Spinal cord (tissue), 10 donors: ENCODE results near the gene SPP1. TPM values are rescaled to one million over a fixed set of nuclear protein-coding genes. Genes with fewer than 3 reads are reported as not detected.
"Not testable (repeated sequence)": the region's sequence is repeated elsewhere in the genome, so short reads cannot be mapped to it uniquely, and the experiment has no call there.

Source experiments
- DNase-seq, 6 donors: peaks; one replicate each; pipeline versions ENCODE4 v3.0.0 to v3.0.0-alpha.2; 2013 to 2015; ENCODE audit warnings: low spot score in 6 of 6, low read depth in 4 of 6
- H3K27ac ChIP-seq: one replicate; pipeline ENCODE4 v1.5.1; 2013; ENCODE audit warnings: low read depth, low read length, control low read depth
- H3K27me3 ChIP-seq: one replicate; pipeline ENCODE4 v1.6.1; 2013; ENCODE audit warnings: low read length; ENCODE audit not compliant: control insufficient read depth, insufficient read depth
- H3K36me3 ChIP-seq: one replicate; pipeline ENCODE4 v1.6.1; 2013; ENCODE audit warnings: low read length; ENCODE audit not compliant: control insufficient read depth, insufficient read depth
- H3K4me1 ChIP-seq: one replicate; pipeline ENCODE4 v1.6.1; 2013; ENCODE audit warnings: low read length; ENCODE audit not compliant: control insufficient read depth, insufficient read depth
- H3K4me3 ChIP-seq: one replicate; pipeline ENCODE4 v1.5.1; 2013; ENCODE audit warnings: low read depth, low read length, control low read depth
- H3K9me3 ChIP-seq: one replicate; pipeline ENCODE4 v1.6.1; 2013; ENCODE audit warnings: low read length; ENCODE audit not compliant: control insufficient read depth, insufficient read depth
- WGBS: methylation state at CpG from one replicate; pipeline ENCODE4 v1.1.5; 2013; ENCODE audit warnings: missing lambda C conversion rate; ENCODE audit not compliant: insufficient coverage; 5-methylcytosine and 5-hydroxymethylcytosine counted together
- long read RNA-seq, 4 donors: transcript quantifications; one replicate each; lab custom pipeline, GENCODE V29; 2026
- polyA plus RNA-seq, 2 donors: library from polyadenylated mRNA; unstranded; fragments of 120-200 nt; gene quantifications; one replicate each; pipeline ENCODE4 v1.2.1, GENCODE V29; 2013; ENCODE audit not compliant: insufficient read length in 2 of 2
- total RNA-seq, 2 donors: library from RNA; depleted of rRNA in 1 of 2; stranded (reverse); fragments of 120-200 nt in 1 of 2; fragments of >200 nt in 1 of 2; gene quantifications; one replicate each; pipeline versions ENCODE4 v1.2.3 to v1.2.4, GENCODE V29; 2013 to 2014
- donor health status: healthy.

Gene SPP1
- 100 to 1,000 TPM; 532 to 589 TPM for total RNA-seq
- polyA plus RNA-seq, result 100 to 1,000 TPM; 327 to 374 TPM
- long read RNA-seq, donor 1, transcript SPP1-202 (6 exons, 1,196 nt), result minor isoform, 6 of 119 reads
- long read RNA-seq, donor 1, transcript SPP1-203 (7 exons, 1,473 nt), result major isoform, 63 of 119 reads
- long read RNA-seq, donor 1, transcript SPP1-201 (6 exons, 1,581 nt), result minor isoform, 36 of 119 reads
- long read RNA-seq, donor 1, partial matches to known transcripts, result 13 of 119 reads
- long read RNA-seq, donor 1, other reads (novel, unspliced or antisense), result 0 of 119 reads
- long read RNA-seq, donor 2, transcript SPP1-203 (7 exons, 1,473 nt), result major isoform, 36 of 58 reads
- long read RNA-seq, donor 2, transcript SPP1-201 (6 exons, 1,581 nt), result minor isoform, 13 of 58 reads
- long read RNA-seq, donor 2, partial matches to known transcripts, result 6 of 58 reads
- long read RNA-seq, donor 2, other reads (novel, unspliced or antisense), result 0 of 58 reads
- long read RNA-seq, donor 3, transcript SPP1-203 (7 exons, 1,473 nt), result major isoform, 51 of 89 reads
- long read RNA-seq, donor 3, transcript SPP1-201 (6 exons, 1,581 nt), result minor isoform, 19 of 89 reads
- long read RNA-seq, donor 3, partial matches to known transcripts, result 15 of 89 reads
- long read RNA-seq, donor 3, other reads (novel, unspliced or antisense), result 0 of 89 reads
- long read RNA-seq, donor 4, transcript SPP1-201 (6 exons, 1,581 nt), result minor isoform, 12 of 64 reads
- long read RNA-seq, donor 4, transcript SPP1-203 (7 exons, 1,473 nt), result major isoform, 43 of 64 reads
- long read RNA-seq, donor 4, partial matches to known transcripts, result 7 of 64 reads
- long read RNA-seq, donor 4, other reads (novel, unspliced or antisense), result 0 of 64 reads

DNA sequence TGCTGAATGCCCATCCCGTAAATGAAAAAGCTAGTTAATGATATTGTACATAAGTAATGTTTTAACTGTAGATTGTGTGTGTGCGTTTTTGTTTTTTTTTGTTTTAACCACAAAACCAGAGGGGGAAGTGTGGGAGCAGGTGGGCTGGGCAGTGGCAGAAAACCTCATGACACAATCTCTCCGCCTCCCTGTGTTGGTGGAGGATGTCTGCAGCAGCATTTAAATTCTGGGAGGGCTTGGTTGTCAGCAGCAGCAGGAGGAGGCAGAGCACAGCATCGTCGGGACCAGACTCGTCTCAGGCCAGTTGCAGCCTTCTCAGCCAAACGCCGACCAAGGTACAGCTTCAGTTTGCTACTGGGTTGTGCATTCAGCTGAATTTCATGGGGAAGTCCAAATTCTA lies at the start of gene SPP1:
Gene SPP1 (plus strand): TSS at position 249 of the 400 bp plus-strand sequence. CDS start 1,182 bp downstream, outside the sequence.
- Histone ChIP-seq H3K4me3 (peak within 1 kb of the TSS; percentile 23), H3K27ac (no peak within 1 kb of the TSS), H3K9me3 (no peaks in the 10 kb centered on the region), H3K27me3 (no peaks in the 10 kb centered on the region), H3K4me1 (no peaks in the 10 kb centered on the region), H3K36me3 (no peaks in the 10 kb centered on the region)
- 16% methylated on average over 4 of the region's 8 CpGs for WGBS
- DNase-seq, result peak in 5 of 6 donors; percentile 15 to 88 (median 35)

DNA sequence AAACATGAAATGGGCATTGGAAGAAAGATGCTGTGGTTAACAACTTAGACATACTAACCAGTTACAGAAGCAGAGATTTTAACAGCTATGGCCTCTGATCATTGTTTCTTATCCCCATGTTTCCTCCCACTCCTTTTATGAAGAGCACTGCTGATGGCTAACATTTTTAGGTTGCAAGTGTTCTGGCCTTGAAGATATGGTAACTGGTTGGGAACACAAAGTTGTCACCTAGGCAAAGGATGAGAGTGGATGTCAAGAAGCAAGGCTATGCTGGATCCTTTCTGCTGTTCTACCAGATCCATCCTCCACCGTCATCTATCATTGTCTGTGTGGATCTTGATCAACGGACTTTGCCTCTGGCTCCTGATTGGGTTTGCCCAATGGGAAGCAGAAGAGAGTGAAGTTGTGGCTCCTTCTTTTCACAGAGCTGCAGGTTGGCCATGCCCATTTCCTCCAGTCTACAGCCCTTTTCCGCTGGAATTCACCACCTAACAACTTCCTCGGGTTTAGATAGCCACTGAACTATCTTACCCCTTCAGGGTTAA lies 48.9 kb upstream of the SPP1 start:
- Histone ChIP-seq H3K27me3 (no peaks in the 10 kb centered on the region), H3K27ac (no peak overlapping the region), H3K4me3 (no peak overlapping the region), H3K36me3 (no peaks in the 10 kb centered on the region), H3K9me3 (no peaks in the 10 kb centered on the region), H3K4me1 (no peaks in the 10 kb centered on the region)
- no peak for DNase-seq
- WGBS, result no CpG with 5 or more reads among the region's 4 CpGs

- Histone ChIP-seq H3K27me3 (no peaks in the 10 kb centered on the region), H3K9me3 (peaks cover 2% of the 10 kb centered on the region), H3K4me1 (no peaks in the 10 kb centered on the region), H3K27ac (no peak overlapping the region), H3K4me3 (no peak overlapping the region), H3K36me3 (no peaks in the 10 kb centered on the region)
- no peak for DNase-seq
- no CpG with 5 or more reads among the region's 1 CpG for WGBS
These were observed 44.9 kb upstream of the SPP1 start for GRCh38 chr4:87930629-87931028.

- H3K36me3 ChIP-seq, result no peaks in the 10 kb centered on the region
- no peaks in the 10 kb centered on the region for H3K27me3 ChIP-seq
- no peak overlapping the region for H3K4me3 ChIP-seq
- H3K27ac ChIP-seq, result no peak overlapping the region
- WGBS, result no CpG with 5 or more reads among the region's 1 CpG
- peaks cover 2% of the 10 kb centered on the region for H3K9me3 ChIP-seq
- no peak for DNase-seq
- no peaks in the 10 kb centered on the region for H3K4me1 ChIP-seq
These were observed 43.6 kb upstream of the SPP1 start for GRCh38 chr4:87931932-87932331.

GRCh38 chr4:87932718-87933141 lies 42.8 kb upstream of the SPP1 start:
- DNase-seq, result no peak
- Histone ChIP-seq H3K36me3 (no peaks in the 10 kb centered on the region), H3K27ac (no peak overlapping the region), H3K27me3 (no peaks in the 10 kb centered on the region), H3K4me1 (no peaks in the 10 kb centered on the region), H3K9me3 (peaks cover 2% of the 10 kb centered on the region), H3K4me3 (no peak overlapping the region)
- 75% methylated on average over 2 of the region's 5 CpGs for WGBS

- H3K27me3 ChIP-seq, result no peaks in the 10 kb centered on the region
- no CpG with 5 or more reads among the region's 1 CpG for WGBS
- no peaks in the 10 kb centered on the region for H3K4me1 ChIP-seq
- H3K36me3 ChIP-seq, result no peaks in the 10 kb centered on the region
- peaks cover 2% of the 10 kb centered on the region for H3K9me3 ChIP-seq
- H3K4me3 ChIP-seq, result no peak overlapping the region
- DNase-seq, result no peak
- no peak overlapping the region for H3K27ac ChIP-seq
These were observed 42.2 kb upstream of the SPP1 start for GRCh38 chr4:87933337-87933736.

- no CpG with 5 or more reads among the region's 2 CpGs for WGBS
- peaks cover 2% of the 10 kb centered on the region for H3K9me3 ChIP-seq
- H3K36me3 ChIP-seq, result no peaks in the 10 kb centered on the region
- no peaks in the 10 kb centered on the region for H3K4me1 ChIP-seq
- H3K27me3 ChIP-seq, result no peaks in the 10 kb centered on the region
- no peak overlapping the region for H3K4me3 ChIP-seq
- H3K27ac ChIP-seq, result no peak overlapping the region
- no peak for DNase-seq
These were observed 41.3 kb upstream of the SPP1 start for GRCh38 chr4:87934157-87934704.

GRCh38 chr4:87934973-87935372 lies 40.5 kb upstream of the SPP1 start:
- H3K9me3 ChIP-seq, result peaks cover 2% of the 10 kb centered on the region
- no peak for DNase-seq
- no peak overlapping the region for H3K27ac ChIP-seq
- no peaks in the 10 kb centered on the region for H3K4me1 ChIP-seq
- no peaks in the 10 kb centered on the region for H3K36me3 ChIP-seq
- WGBS, result no CpG with 5 or more reads among the region's 2 CpGs
- no peaks in the 10 kb centered on the region for H3K27me3 ChIP-seq
- no peak overlapping the region for H3K4me3 ChIP-seq

DNA sequence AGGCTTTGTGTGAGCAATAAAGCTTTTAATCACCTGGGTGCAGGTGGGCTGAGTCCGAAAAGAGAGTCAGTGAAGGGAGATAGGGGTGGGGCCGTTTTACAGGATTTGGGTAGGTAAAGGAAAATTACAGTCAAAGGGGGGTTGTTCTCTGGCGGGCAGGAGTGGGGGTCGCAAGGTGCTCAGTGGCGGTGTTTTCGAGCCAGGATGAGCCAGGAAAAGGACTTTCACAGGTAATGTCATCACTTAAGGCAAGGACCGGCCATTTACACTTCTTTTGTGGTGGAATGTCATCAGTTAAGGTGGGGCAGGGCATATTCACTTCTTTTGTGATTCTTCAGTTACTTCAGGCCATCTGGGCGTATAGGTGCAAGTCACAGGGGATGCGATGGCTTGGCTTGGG lies 39.6 kb upstream of the SPP1 start:
- not testable (repeated sequence) for H3K4me3 ChIP-seq, H3K36me3 ChIP-seq, H3K27me3 ChIP-seq, H3K4me1 ChIP-seq, H3K9me3 ChIP-seq, DNase-seq, H3K27ac ChIP-seq
- WGBS, result no CpG with 5 or more reads among the region's 9 CpGs
